ENCODE data around the gene TMEM184B. TPM values are rescaled to one million over a fixed set of nuclear protein-coding genes. Genes with fewer than 3 reads are reported as not detected.

The TMEM184B gene
- total and polyA plus RNA-seq, 4 donors: 7.5 to 12.6 (median 9.9) TPM

DNA sequence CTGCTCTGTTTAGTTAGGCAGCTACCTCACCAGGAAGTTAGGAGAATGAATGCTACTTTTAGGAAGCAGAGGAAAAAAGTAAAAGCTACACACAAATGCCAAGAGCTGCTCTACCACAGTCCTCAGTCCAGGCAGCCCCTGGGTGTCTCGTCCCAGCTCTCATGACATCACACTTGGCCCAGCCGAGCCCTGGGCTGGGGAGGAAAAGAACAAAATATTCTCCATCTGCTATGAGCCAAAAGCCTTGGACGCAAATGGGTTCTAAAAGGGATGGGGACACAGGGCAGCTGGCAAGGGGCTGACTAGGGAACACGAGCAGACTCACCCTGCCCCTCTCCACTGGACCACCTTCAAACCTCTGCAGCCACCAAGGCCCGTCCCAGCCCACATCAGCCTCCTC is 26.1 kb downstream of the TMEM184B start:
- Histone ChIP-seq H3K4me3 (ENCODE audit: low read depth in 1 of 3, low read length in 3 of 3) (no peak overlapping the region), H3K9ac (ENCODE audit: low read depth in 1 of 2, low read length in 2 of 2) (no peak overlapping the region), H3K27ac (ENCODE audit: low read depth in 1 of 2, low read length in 2 of 2) (peak overlapping the region; percentile 40 to 65), H3K27me3 (ENCODE audit: control insufficient read depth in 4 of 4, insufficient read depth in 4 of 4, low read length in 3 of 4) (no peaks in the 10 kb centered on the region), H3K4me1 (ENCODE audit: control insufficient read depth in 4 of 4, insufficient read depth in 4 of 4, low read length in 3 of 4) (peaks cover 0 to 2% (median under 1%) of the 10 kb centered on the region in 4 donors), H3K9me3 (ENCODE audit: control insufficient read depth in 4 of 4, low read length in 3 of 4) (no peaks in the 10 kb centered on the region), H3K36me3 (ENCODE audit: control insufficient read depth in 4 of 4, insufficient read depth in 3 of 4, low read depth in 1 of 4, low read length in 3 of 4) (peaks cover 0 to 18% (median 7%) of the 10 kb centered on the region in 4 donors)
- TF ChIP-seq, protein P1, sequence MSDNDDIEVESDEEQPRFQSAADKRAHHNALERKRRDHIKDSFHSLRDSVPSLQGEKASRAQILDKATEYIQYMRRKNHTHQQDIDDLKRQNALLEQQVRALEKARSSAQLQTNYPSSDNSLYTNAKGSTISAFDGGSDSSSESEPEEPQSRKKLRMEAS (IDR thresholded peaks at IDR 0.05): no peak
- TF ChIP-seq EGR1 (IDR thresholded peaks at IDR 0.05; ENCODE audit: low read depth in 2 of 2): no peak
- no peak for TF ChIP-seq ATF3 (IDR thresholded peaks at IDR 0.05)
- no peak for TF ChIP-seq HNF4A (conservative IDR thresholded peaks at IDR 0.05)
- no peak for TF ChIP-seq TAF1 (conservative IDR thresholded peaks at IDR 0.05)
- no peak for TF ChIP-seq ZBTB33 (IDR thresholded peaks at IDR 0.05)
- no peak for TF ChIP-seq JUND (IDR thresholded peaks at IDR 0.05)
- TF ChIP-seq FOXA1 (IDR thresholded peaks at IDR 0.05): no peak
- TF ChIP-seq HNF4G (IDR thresholded peaks at IDR 0.05): no peak
- no peak for TF ChIP-seq YY1 (IDR thresholded peaks at IDR 0.05)
- TF ChIP-seq GABPA (IDR thresholded peaks at IDR 0.05 in 1 of 2, conservative IDR thresholded peaks at IDR 0.05 in 1 of 2): no peak
- TF ChIP-seq, protein P2, sequence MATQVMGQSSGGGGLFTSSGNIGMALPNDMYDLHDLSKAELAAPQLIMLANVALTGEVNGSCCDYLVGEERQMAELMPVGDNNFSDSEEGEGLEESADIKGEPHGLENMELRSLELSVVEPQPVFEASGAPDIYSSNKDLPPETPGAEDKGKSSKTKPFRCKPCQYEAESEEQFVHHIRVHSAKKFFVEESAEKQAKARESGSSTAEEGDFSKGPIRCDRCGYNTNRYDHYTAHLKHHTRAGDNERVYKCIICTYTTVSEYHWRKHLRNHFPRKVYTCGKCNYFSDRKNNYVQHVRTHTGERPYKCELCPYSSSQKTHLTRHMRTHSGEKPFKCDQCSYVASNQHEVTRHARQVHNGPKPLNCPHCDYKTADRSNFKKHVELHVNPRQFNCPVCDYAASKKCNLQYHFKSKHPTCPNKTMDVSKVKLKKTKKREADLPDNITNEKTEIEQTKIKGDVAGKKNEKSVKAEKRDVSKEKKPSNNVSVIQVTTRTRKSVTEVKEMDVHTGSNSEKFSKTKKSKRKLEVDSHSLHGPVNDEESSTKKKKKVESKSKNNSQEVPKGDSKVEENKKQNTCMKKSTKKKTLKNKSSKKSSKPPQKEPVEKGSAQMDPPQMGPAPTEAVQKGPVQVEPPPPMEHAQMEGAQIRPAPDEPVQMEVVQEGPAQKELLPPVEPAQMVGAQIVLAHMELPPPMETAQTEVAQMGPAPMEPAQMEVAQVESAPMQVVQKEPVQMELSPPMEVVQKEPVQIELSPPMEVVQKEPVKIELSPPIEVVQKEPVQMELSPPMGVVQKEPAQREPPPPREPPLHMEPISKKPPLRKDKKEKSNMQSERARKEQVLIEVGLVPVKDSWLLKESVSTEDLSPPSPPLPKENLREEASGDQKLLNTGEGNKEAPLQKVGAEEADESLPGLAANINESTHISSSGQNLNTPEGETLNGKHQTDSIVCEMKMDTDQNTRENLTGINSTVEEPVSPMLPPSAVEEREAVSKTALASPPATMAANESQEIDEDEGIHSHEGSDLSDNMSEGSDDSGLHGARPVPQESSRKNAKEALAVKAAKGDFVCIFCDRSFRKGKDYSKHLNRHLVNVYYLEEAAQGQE (IDR thresholded peaks at IDR 0.05): no peak
- no peak for TF ChIP-seq NR2F2 (IDR thresholded peaks at IDR 0.05)
- TF ChIP-seq RXRA (IDR thresholded peaks at IDR 0.05): no peak
- TF ChIP-seq FOXA2 (IDR thresholded peaks at IDR 0.05): no peak
- TF ChIP-seq RAD21 (IDR thresholded peaks at IDR 0.05): no peak
- TF ChIP-seq, protein P3, sequence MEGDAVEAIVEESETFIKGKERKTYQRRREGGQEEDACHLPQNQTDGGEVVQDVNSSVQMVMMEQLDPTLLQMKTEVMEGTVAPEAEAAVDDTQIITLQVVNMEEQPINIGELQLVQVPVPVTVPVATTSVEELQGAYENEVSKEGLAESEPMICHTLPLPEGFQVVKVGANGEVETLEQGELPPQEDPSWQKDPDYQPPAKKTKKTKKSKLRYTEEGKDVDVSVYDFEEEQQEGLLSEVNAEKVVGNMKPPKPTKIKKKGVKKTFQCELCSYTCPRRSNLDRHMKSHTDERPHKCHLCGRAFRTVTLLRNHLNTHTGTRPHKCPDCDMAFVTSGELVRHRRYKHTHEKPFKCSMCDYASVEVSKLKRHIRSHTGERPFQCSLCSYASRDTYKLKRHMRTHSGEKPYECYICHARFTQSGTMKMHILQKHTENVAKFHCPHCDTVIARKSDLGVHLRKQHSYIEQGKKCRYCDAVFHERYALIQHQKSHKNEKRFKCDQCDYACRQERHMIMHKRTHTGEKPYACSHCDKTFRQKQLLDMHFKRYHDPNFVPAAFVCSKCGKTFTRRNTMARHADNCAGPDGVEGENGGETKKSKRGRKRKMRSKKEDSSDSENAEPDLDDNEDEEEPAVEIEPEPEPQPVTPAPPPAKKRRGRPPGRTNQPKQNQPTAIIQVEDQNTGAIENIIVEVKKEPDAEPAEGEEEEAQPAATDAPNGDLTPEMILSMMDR (IDR thresholded peaks at IDR 0.05; ENCODE audit: low read depth, low read length, missing input control): no peak
- TF ChIP-seq SP1 (IDR thresholded peaks at IDR 0.05): no peak
- no peak for DNase-seq (ENCODE audit: low spot score)
- WGBS: 85% methylated on average over 5 of the region's 5 CpGs

Data from liver (tissue), 9 donors.